MM.1S (cell line): ENCODE data around the gene TSHB.

Source experiments
- CTCF ChIP-seq: fragments of 300-600 bp; sonication (generic); IDR thresholded peaks from 2 replicates; pipeline ENCODE4 v1.5.1; 2016; ENCODE audit warnings: antibody characterized with exemption, low read length, mixed read lengths
- EZH2 ChIP-seq: fragments of 300-600 bp; sonication (generic); optimal IDR thresholded peaks from 2 replicates; pipeline ENCODE3; 2017; ENCODE audit warnings: low read depth, mild to moderate bottlenecking, antibody characterized with exemption, low read length, mixed read lengths
- EZH2phosphoT487 ChIP-seq: fragments of 300-600 bp; sonication (generic); IDR thresholded peaks from 2 replicates; pipeline ENCODE4 v1.6.1; 2018; ENCODE audit warnings: antibody characterized with exemption, low read length

- TF ChIP-seq CTCF, result no peak
- TF ChIP-seq EZH2, result no peak
- no peak for TF ChIP-seq EZH2phosphoT487
Observed at GRCh38 chr1:115059316-115059715, 29.7 kb downstream of the TSHB start.
